Left ventricle myocardium inferior (tissue), 1 donor: ENCODE measurements around the gene GRID1. TPM values are rescaled to one million over a fixed set of nuclear protein-coding genes. Genes with fewer than 3 reads are reported as not detected.

ENCODE experiments used
- DNase-seq: peaks from one replicate; pipeline ENCODE4 v3.0.0-alpha.2; 2020
- H3K27ac ChIP-seq: fragments of 200-600 bp; replicated peaks from 2 replicates; pipeline ENCODE4 v1.8.0; 2021
- H3K27me3 ChIP-seq: fragments of 200-600 bp; 2 replicates; pipeline ENCODE4 v1.8.0; 2021; ENCODE audit warnings: low read depth
- H3K36me3 ChIP-seq: fragments of 200-600 bp; 2 replicates; pipeline ENCODE4 v1.8.0; 2021
- H3K4me1 ChIP-seq: fragments of 200-600 bp; 2 replicates; pipeline ENCODE4 v1.8.0; 2021
- H3K4me3 ChIP-seq: fragments of 200-600 bp; 2 replicates; pipeline ENCODE4 v1.8.0; 2021; ENCODE audit warnings: mild to moderate bottlenecking, moderate library complexity
- H3K9me3 ChIP-seq: fragments of 200-600 bp; replicated peaks from 2 replicates; pipeline ENCODE4 v1.8.0; 2021
- CTCF ChIP-seq: fragments of 200-600 bp; IDR thresholded peaks from 2 replicates; pipeline ENCODE4 v1.8.0; 2021; ENCODE audit warnings: antibody characterized with exemption, mild to moderate bottlenecking, borderline replicate concordance
- intact Hi-C: fragments of 100-400 bp; cut with micrococcal nuclease; formaldehyde crosslinking; loops from one replicate; pipeline ENCODE4 v1.11.0; 2022
- total RNA-seq: library from RNA; stranded (reverse); fragmentation: NEBNext Ultra II Directional; extraction: Animal tissue kit (Norgen Biotek cat#: 25700); gene quantifications from one replicate; pipeline ENCODE4 v1.2.1, GENCODE V29; 2021
- donor health status: DM: no; HTN: yes; CAD: no; lungs with severe emphysema.

Gene GRID1
- total RNA-seq, 1 donor from 2014 or later, result 1.6 TPM

- H3K27me3 ChIP-seq, result peaks cover 87% of the 10 kb centered on the region
- no peak for DNase-seq
- intact Hi-C loops, result no loop called here
- H3K4me1 ChIP-seq, result peaks cover 10% of the 10 kb centered on the region
- H3K27ac ChIP-seq, result no peak overlapping the region
- TF ChIP-seq CTCF, result no peak
- H3K4me3 ChIP-seq, result no peak overlapping the region
- no peaks in the 10 kb centered on the region for H3K9me3 ChIP-seq
- H3K36me3 ChIP-seq, result no peaks in the 10 kb centered on the region
Observed at GRCh38 chr10:86265895-86266259, 100.7 kb downstream of the GRID1 start.

GRCh38 chr10:86265236-86265894, 101.2 kb downstream of the GRID1 start:
- Histone ChIP-seq H3K4me3 (no peak overlapping the region), H3K36me3 (no peaks in the 10 kb centered on the region), H3K27me3 (peaks cover 90% of the 10 kb centered on the region), H3K9me3 (no peaks in the 10 kb centered on the region), H3K27ac (no peak overlapping the region), H3K4me1 (peaks cover 10% of the 10 kb centered on the region)
- intact Hi-C loops, result no loop called here
- DNase-seq, result no peak
- no peak for TF ChIP-seq CTCF

GRCh38 chr10:86264481-86265231, 101.9 kb downstream of the GRID1 start:
- Histone ChIP-seq H3K36me3 (no peaks in the 10 kb centered on the region), H3K4me1 (peaks cover 10% of the 10 kb centered on the region), H3K27ac (no peak overlapping the region), H3K9me3 (no peaks in the 10 kb centered on the region), H3K4me3 (no peak overlapping the region), H3K27me3 (peaks cover 85% of the 10 kb centered on the region)
- intact Hi-C loops, result no loop called here
- TF ChIP-seq CTCF, result no peak
- no peak for DNase-seq

- intact Hi-C loops, result no loop called here
- no peak for DNase-seq
- Histone ChIP-seq H3K4me3 (no peak overlapping the region), H3K27me3 (peaks cover 79% of the 10 kb centered on the region), H3K4me1 (peaks cover 10% of the 10 kb centered on the region), H3K36me3 (no peaks in the 10 kb centered on the region), H3K9me3 (no peaks in the 10 kb centered on the region), H3K27ac (no peak overlapping the region)
- TF ChIP-seq CTCF, result no peak
Observed at GRCh38 chr10:86263907-86264306, 102.7 kb downstream of the GRID1 start.

- peaks cover 10% of the 10 kb centered on the region for H3K4me1 ChIP-seq
- intact Hi-C loops, result no loop called here
- H3K27ac ChIP-seq, result no peak overlapping the region
- H3K27me3 ChIP-seq, result peaks cover 73% of the 10 kb centered on the region
- H3K4me3 ChIP-seq, result peak overlapping the region; percentile 6
- H3K36me3 ChIP-seq, result no peaks in the 10 kb centered on the region
- DNase-seq, result no peak
- TF ChIP-seq CTCF, result no peak
- no peaks in the 10 kb centered on the region for H3K9me3 ChIP-seq
Observed at GRCh38 chr10:86263209-86263608, 103.4 kb downstream of the GRID1 start.
